22Rv1 (cell line): ENCODE measurements around the gene DPEP2.

Experiments
- H3K27ac ChIP-seq: fragments of 450-650 bp; 2 replicates; pipeline ENCODE4 v1.5.1; 2017
- ZFX ChIP-seq: fragments of 450-650 bp; IDR thresholded peaks from 2 replicates; pipeline ENCODE4 v1.6.1; 2017; ENCODE audit warnings: antibody characterized with exemption, borderline replicate concordance
- TF ChIP-seq, protein P1 (sequence below): fragments of 450-650 bp; IDR thresholded peaks from 2 replicates; pipeline ENCODE4 v1.5.1; 2017; ENCODE audit warnings: mild to moderate bottlenecking

DPEP2 gene

GRCh38 chr16:67939507-67940445 is 59.5 kb downstream of the DPEP2 start:
- peak overlapping the region; percentile 39; the same call in 1 of the 2 replicates for H3K27ac ChIP-seq
- TF ChIP-seq, protein P1, sequence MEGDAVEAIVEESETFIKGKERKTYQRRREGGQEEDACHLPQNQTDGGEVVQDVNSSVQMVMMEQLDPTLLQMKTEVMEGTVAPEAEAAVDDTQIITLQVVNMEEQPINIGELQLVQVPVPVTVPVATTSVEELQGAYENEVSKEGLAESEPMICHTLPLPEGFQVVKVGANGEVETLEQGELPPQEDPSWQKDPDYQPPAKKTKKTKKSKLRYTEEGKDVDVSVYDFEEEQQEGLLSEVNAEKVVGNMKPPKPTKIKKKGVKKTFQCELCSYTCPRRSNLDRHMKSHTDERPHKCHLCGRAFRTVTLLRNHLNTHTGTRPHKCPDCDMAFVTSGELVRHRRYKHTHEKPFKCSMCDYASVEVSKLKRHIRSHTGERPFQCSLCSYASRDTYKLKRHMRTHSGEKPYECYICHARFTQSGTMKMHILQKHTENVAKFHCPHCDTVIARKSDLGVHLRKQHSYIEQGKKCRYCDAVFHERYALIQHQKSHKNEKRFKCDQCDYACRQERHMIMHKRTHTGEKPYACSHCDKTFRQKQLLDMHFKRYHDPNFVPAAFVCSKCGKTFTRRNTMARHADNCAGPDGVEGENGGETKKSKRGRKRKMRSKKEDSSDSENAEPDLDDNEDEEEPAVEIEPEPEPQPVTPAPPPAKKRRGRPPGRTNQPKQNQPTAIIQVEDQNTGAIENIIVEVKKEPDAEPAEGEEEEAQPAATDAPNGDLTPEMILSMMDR = no peak
- TF ChIP-seq ZFX = no peak

DNA sequence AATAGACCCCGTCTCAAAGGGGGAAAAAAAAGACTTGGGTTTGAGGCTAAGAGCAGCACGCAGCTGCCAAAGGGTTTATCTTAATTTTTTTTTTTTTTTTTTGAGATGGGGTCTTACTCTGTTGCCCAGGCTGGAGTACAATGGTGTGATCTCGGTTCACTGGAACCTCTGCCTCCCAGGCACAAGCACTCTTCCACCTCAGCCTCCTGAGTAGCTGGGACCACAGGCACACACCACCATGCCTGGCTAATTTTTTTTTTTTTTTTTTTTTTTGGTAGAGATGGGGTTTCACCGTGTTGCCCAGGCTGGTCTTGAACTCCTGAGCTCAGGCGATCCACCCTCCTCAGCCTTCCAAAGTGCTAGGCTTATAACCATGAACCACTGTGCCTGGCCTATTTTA is 61.6 kb downstream of the DPEP2 start:
- peak overlapping the region; percentile 81 for H3K27ac ChIP-seq
